ENCODE results near the gene MYO9A. TPM values are rescaled to one million over a fixed set of nuclear protein-coding genes. Genes with fewer than 3 reads are reported as not detected.
"Not testable (repeated sequence)": the region's sequence is repeated elsewhere in the genome, so short reads cannot be mapped to it uniquely, and the experiment has no call there.

Gene MYO9A
- total RNA-seq, 1 experiment from 2014 or later: 34.0 TPM

- no TSS peak for BruUV-seq (replicated peaks)
- ChIA-PET CTCF (no interaction called here), POLR2A (ENCODE audit: unreplicated experiment) (interaction anchor here (0.6 kb wide), 1 partner anchor 364 kb away, joined by 7 read pairs; no protein-coding TSS in a partner anchor)
- Histone ChIP-seq H2AFZ (no peak overlapping the region), H3K9me3 (ENCODE audit: insufficient read depth, low read depth) (no peaks in the 10 kb centered on the region), H3K79me2 (ENCODE audit: low read depth) (no peaks in the 10 kb centered on the region), H4K20me1 (ENCODE audit: insufficient read depth) (no peaks in the 10 kb centered on the region), H3K27me3 (ENCODE audit: insufficient read depth, low read depth) (no peaks in the 10 kb centered on the region), H3K36me3 (ENCODE audit: low read depth) (no peaks in the 10 kb centered on the region), H3K27ac (no peak overlapping the region), H3F3A (ENCODE audit: insufficient read depth, low read depth) (no peaks in the 10 kb centered on the region), H3K4me2 (no peak overlapping the region), H3K4me1 (replicated peaks; ENCODE audit: insufficient read depth) (no peaks in the 10 kb centered on the region), H3K4me3 (no peak overlapping the region), H3K9me2 (ENCODE audit: insufficient read depth) (no peaks in the 10 kb centered on the region)
- intact Hi-C loops (cut with micrococcal nuclease; ENCODE audit: unreplicated experiment): no loop called here
- no peak for TF ChIP-seq CTCF (conservative IDR thresholded peaks at IDR 0.05)
- no peak for TF ChIP-seq EZH2 (IDR thresholded peaks at IDR 0.05; ENCODE audit: low read depth)
- no peak for DNase-seq
Observed at GRCh38 chr15:72033285-72033684, 84.7 kb downstream of the MYO9A start.

- H3K27ac ChIP-seq: no peak overlapping the region
- H4K20me1 ChIP-seq (ENCODE audit: insufficient read depth): no peaks in the 10 kb centered on the region
- H3K9me2 ChIP-seq (ENCODE audit: insufficient read depth): no peaks in the 10 kb centered on the region
- no peaks in the 10 kb centered on the region for H3K9me3 ChIP-seq (ENCODE audit: insufficient read depth, low read depth)
- ChIA-PET CTCF (no interaction called here), POLR2A (ENCODE audit: unreplicated experiment) (no interaction called here)
- H2AFZ ChIP-seq: no peak overlapping the region
- no peak overlapping the region for H3K4me3 ChIP-seq
- no peaks in the 10 kb centered on the region for H3K79me2 ChIP-seq (ENCODE audit: low read depth)
- DNase-seq: no peak
- H3F3A ChIP-seq (ENCODE audit: insufficient read depth, low read depth): no peaks in the 10 kb centered on the region; the same call in 1 of the 2 replicates
- intact Hi-C loops (cut with micrococcal nuclease; ENCODE audit: unreplicated experiment): no loop called here
- no peaks in the 10 kb centered on the region for H3K27me3 ChIP-seq (ENCODE audit: insufficient read depth, low read depth)
- H3K4me1 ChIP-seq (replicated peaks; ENCODE audit: insufficient read depth): no peaks in the 10 kb centered on the region
- H3K36me3 ChIP-seq (ENCODE audit: low read depth): no peaks in the 10 kb centered on the region
- TF ChIP-seq CTCF (conservative IDR thresholded peaks at IDR 0.05) (no peak), EZH2 (IDR thresholded peaks at IDR 0.05; ENCODE audit: low read depth) (no peak)
- BruUV-seq (replicated peaks): no TSS peak
- no peak overlapping the region for H3K4me2 ChIP-seq
Observed at GRCh38 chr15:72021604-72022003, 96.3 kb downstream of the MYO9A start.

GRCh38 chr15:72020799-72021198 is 97.2 kb downstream of the MYO9A start:
- ChIA-PET CTCF (no interaction called here), POLR2A (ENCODE audit: unreplicated experiment) (no interaction called here)
- Histone ChIP-seq H3F3A (ENCODE audit: insufficient read depth, low read depth) (no peaks in the 10 kb centered on the region; the same call in 1 of the 2 replicates), H3K4me1 (replicated peaks; ENCODE audit: insufficient read depth) (no peaks in the 10 kb centered on the region), H3K4me2 (no peak overlapping the region), H3K36me3 (ENCODE audit: low read depth) (no peaks in the 10 kb centered on the region), H3K4me3 (no peak overlapping the region), H3K27ac (no peak overlapping the region), H3K9me3 (ENCODE audit: insufficient read depth, low read depth) (no peaks in the 10 kb centered on the region), H4K20me1 (ENCODE audit: insufficient read depth) (no peaks in the 10 kb centered on the region), H2AFZ (no peak overlapping the region), H3K9me2 (ENCODE audit: insufficient read depth) (no peaks in the 10 kb centered on the region), H3K27me3 (ENCODE audit: insufficient read depth, low read depth) (no peaks in the 10 kb centered on the region), H3K79me2 (ENCODE audit: low read depth) (no peaks in the 10 kb centered on the region)
- no peak for DNase-seq
- intact Hi-C loops (cut with micrococcal nuclease; ENCODE audit: unreplicated experiment): no loop called here
- TF ChIP-seq CTCF (conservative IDR thresholded peaks at IDR 0.05): no peak
- no peak for TF ChIP-seq EZH2 (IDR thresholded peaks at IDR 0.05; ENCODE audit: low read depth)
- BruUV-seq (replicated peaks): no TSS peak

GRCh38 chr15:72014555-72014954 is 103.4 kb downstream of the MYO9A start:
- H3K9me2 ChIP-seq (ENCODE audit: insufficient read depth); H3K4me1 ChIP-seq (replicated peaks; ENCODE audit: insufficient read depth); H3F3A ChIP-seq (ENCODE audit: insufficient read depth, low read depth); intact Hi-C loops (cut with micrococcal nuclease; ENCODE audit: unreplicated experiment); CTCF ChIA-PET; H3K79me2 ChIP-seq (ENCODE audit: low read depth); H3K27ac ChIP-seq; H2AFZ ChIP-seq; H4K20me1 ChIP-seq (ENCODE audit: insufficient read depth); DNase-seq; POLR2A ChIA-PET (ENCODE audit: unreplicated experiment); H3K9me3 ChIP-seq (ENCODE audit: insufficient read depth, low read depth); H3K4me2 ChIP-seq; H3K27me3 ChIP-seq (ENCODE audit: insufficient read depth, low read depth); H3K4me3 ChIP-seq; BruUV-seq (replicated peaks); H3K36me3 ChIP-seq (ENCODE audit: low read depth): not testable (repeated sequence)
